ENCODE results near the gene SYNGAP1.

Gene SYNGAP1

DNA sequence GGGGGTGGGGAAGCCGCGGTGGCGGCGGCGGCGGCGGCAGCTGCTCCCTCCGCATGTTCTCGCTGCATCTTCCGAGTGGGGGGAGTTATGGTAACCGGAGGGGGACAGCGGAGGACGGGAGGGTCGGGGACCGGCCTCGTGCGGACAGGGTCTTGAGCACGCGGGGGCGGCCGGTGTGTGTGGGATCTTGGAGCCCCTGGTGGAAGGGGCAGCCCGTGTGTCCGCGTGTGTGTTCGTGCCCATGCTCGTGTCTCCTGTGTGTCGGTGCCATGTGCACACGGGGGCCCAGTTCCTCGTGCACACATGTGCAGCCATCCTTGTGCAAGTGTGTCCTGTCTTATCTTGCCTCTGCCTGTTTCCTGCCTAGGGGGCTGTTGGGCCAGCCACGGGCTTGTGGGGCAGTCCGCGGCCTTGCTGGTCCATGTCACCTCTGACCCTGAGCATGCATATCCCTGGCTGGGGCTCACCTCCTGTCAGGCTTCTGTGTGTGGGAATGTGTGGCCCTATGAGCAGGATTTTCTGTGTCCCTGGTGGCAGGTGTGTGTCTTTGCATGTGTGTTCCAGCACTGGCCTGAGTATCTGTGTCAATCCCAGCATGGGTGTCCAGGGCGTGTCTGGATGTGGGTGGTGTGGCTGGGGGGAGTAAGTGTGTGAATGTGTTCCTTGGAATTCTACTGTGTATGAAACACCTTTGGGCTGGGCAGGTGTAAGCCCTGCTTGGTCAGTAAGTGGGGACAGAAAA, 8.5 kb downstream of the SYNGAP1 start:
- Histone ChIP-seq H3K79me2 (ENCODE audit: low read length) (no peaks in the 10 kb centered on the region), H2AFZ (ENCODE audit: low read length) (peak overlapping the region; percentile 78), H3K4me1 (ENCODE audit: low read length) (peaks cover 28% of the 10 kb centered on the region), H3K4me2 (ENCODE audit: low read depth, low read length) (peak overlapping the region; percentile 80; the same call in 1 of the 2 replicates), H3K27me3 (replicated peaks; ENCODE audit: insufficient read depth, low read length) (peaks cover 9% of the 10 kb centered on the region), H3K27ac (ENCODE audit: low read length) (no peak overlapping the region), H3K9me2 (replicated peaks; ENCODE audit: insufficient read depth, low read length) (no peaks in the 10 kb centered on the region), H3F3A (ENCODE audit: insufficient read depth, low read length) (peaks cover 28% of the 10 kb centered on the region), H4K20me1 (ENCODE audit: insufficient read depth, low read length) (no peaks in the 10 kb centered on the region), H3K9ac (ENCODE audit: low read length) (peak overlapping the region; percentile 44; the same call in 1 of the 2 replicates), H3K9me3 (replicated peaks; ENCODE audit: insufficient read depth, low read length) (no peaks in the 10 kb centered on the region), H3K4me3 (ENCODE audit: low read length) (peak overlapping the region; percentile 55), H3K36me3 (replicated peaks; ENCODE audit: insufficient read depth, low read length) (no peaks in the 10 kb centered on the region)
- DNase-seq: peak; percentile 42
- TF ChIP-seq, protein P1, sequence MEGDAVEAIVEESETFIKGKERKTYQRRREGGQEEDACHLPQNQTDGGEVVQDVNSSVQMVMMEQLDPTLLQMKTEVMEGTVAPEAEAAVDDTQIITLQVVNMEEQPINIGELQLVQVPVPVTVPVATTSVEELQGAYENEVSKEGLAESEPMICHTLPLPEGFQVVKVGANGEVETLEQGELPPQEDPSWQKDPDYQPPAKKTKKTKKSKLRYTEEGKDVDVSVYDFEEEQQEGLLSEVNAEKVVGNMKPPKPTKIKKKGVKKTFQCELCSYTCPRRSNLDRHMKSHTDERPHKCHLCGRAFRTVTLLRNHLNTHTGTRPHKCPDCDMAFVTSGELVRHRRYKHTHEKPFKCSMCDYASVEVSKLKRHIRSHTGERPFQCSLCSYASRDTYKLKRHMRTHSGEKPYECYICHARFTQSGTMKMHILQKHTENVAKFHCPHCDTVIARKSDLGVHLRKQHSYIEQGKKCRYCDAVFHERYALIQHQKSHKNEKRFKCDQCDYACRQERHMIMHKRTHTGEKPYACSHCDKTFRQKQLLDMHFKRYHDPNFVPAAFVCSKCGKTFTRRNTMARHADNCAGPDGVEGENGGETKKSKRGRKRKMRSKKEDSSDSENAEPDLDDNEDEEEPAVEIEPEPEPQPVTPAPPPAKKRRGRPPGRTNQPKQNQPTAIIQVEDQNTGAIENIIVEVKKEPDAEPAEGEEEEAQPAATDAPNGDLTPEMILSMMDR (IDR thresholded peaks at IDR 0.05; ENCODE audit: low read length): peak; percentile 54
- no peak for TF ChIP-seq EZH2 (optimal IDR thresholded peaks at IDR 0.05; ENCODE audit: low read depth, low read length)

GRCh38 chr6:33428966-33429749, 9.3 kb downstream of the SYNGAP1 start:
- Histone ChIP-seq H3K9me2 (replicated peaks; ENCODE audit: insufficient read depth, low read length) (no peaks in the 10 kb centered on the region), H3F3A (ENCODE audit: insufficient read depth, low read length) (peaks cover 28% of the 10 kb centered on the region), H3K4me2 (ENCODE audit: low read depth, low read length) (no peak overlapping the region), H3K27me3 (replicated peaks; ENCODE audit: insufficient read depth, low read length) (peaks cover 1% of the 10 kb centered on the region; the same call in 1 of the 2 replicates), H3K9ac (ENCODE audit: low read length) (no peak overlapping the region), H4K20me1 (ENCODE audit: insufficient read depth, low read length) (no peaks in the 10 kb centered on the region), H3K4me1 (ENCODE audit: low read length) (peaks cover 28% of the 10 kb centered on the region), H3K4me3 (ENCODE audit: low read length) (no peak overlapping the region), H3K79me2 (ENCODE audit: low read length) (no peaks in the 10 kb centered on the region), H3K36me3 (replicated peaks; ENCODE audit: insufficient read depth, low read length) (no peaks in the 10 kb centered on the region), H3K9me3 (replicated peaks; ENCODE audit: insufficient read depth, low read length) (no peaks in the 10 kb centered on the region), H3K27ac (ENCODE audit: low read length) (no peak overlapping the region), H2AFZ (ENCODE audit: low read length) (no peak overlapping the region)
- no peak for TF ChIP-seq EZH2 (optimal IDR thresholded peaks at IDR 0.05; ENCODE audit: low read depth, low read length)
- TF ChIP-seq, protein P1 (IDR thresholded peaks at IDR 0.05; ENCODE audit: low read length): no peak
- no peak for TF ChIP-seq EZH2phosphoT487 (IDR thresholded peaks at IDR 0.05; ENCODE audit: low read length)
- no peak for DNase-seq

DNA sequence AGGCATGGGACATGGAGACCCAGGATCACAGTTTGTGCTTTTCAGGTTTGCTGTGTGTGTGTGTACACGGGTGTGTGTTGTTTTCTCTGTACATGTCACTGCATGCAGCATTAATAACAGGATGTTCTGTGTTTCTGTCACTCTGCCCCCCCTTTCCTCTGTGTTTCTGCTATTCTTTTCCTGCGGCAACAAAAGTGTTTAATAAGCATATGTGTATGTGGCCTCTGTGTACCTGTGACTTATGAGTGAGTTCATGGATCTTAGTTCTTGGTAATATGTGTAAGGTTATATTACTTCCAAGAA, 9.8 kb downstream of the SYNGAP1 start:
- Histone ChIP-seq H4K20me1 (ENCODE audit: insufficient read depth, low read length) (no peaks in the 10 kb centered on the region), H3K27ac (ENCODE audit: low read length) (no peak overlapping the region), H3K4me3 (ENCODE audit: low read length) (no peak overlapping the region), H3K4me1 (ENCODE audit: low read length) (peaks cover 27% of the 10 kb centered on the region), H3K9ac (ENCODE audit: low read length) (no peak overlapping the region), H3K79me2 (ENCODE audit: low read length) (no peaks in the 10 kb centered on the region), H3K9me3 (replicated peaks; ENCODE audit: insufficient read depth, low read length) (no peaks in the 10 kb centered on the region), H2AFZ (ENCODE audit: low read length) (no peak overlapping the region), H3K4me2 (ENCODE audit: low read depth, low read length) (no peak overlapping the region), H3K36me3 (replicated peaks; ENCODE audit: insufficient read depth, low read length) (no peaks in the 10 kb centered on the region), H3K9me2 (replicated peaks; ENCODE audit: insufficient read depth, low read length) (no peaks in the 10 kb centered on the region), H3K27me3 (replicated peaks; ENCODE audit: insufficient read depth, low read length) (no peaks in the 10 kb centered on the region), H3F3A (ENCODE audit: insufficient read depth, low read length) (peaks cover 28% of the 10 kb centered on the region)
- TF ChIP-seq EZH2 (optimal IDR thresholded peaks at IDR 0.05; ENCODE audit: low read depth, low read length): no peak
- TF ChIP-seq, protein P1 (IDR thresholded peaks at IDR 0.05; ENCODE audit: low read length): no peak
- no peak for DNase-seq

Data from MM.1S (cell line).